Stimulated activated naive CD8-positive, alpha-beta T cell treated with anti-CD3 and anti-CD28 coated beads, Interleukin-15, amount 100 ng/mL, for 72 hours (primary cell): ENCODE measurements around the gene ARL6IP5.

Source experiments
- ATAC-seq: fragments of 150-1000 bp; cut with Tn5 transposase; 2 replicates; pipeline ENCODE4 v1.10.0; 2021; ENCODE audit warnings: mild to moderate bottlenecking, moderate library complexity
- DNase-seq, 2 donors: peaks; one replicate each; pipeline ENCODE4 v3.0.0; 2021 to 2022
- H3K27ac Mint-ChIP-seq, 2 donors: one replicate each; pipeline ENCODE4 v1.8.0; 2022; ENCODE audit warnings: mild to moderate bottlenecking in 2 of 2, mixed read lengths in 2 of 2, moderate library complexity in 2 of 2
- H3K27me3 Mint-ChIP-seq: one replicate; pipeline ENCODE4 v1.8.0; 2022; ENCODE audit warnings: mixed read lengths
- H3K4me1 Mint-ChIP-seq: one replicate; pipeline ENCODE4 v1.8.0; 2022; ENCODE audit warnings: mild to moderate bottlenecking, mixed read lengths
- H3K4me3 Mint-ChIP-seq, 2 donors: one replicate each; pipeline ENCODE4 v1.8.0; 2022; ENCODE audit warnings: mild to moderate bottlenecking in 2 of 2, mixed read lengths in 2 of 2, moderate library complexity in 1 of 2
- H3K9me3 Mint-ChIP-seq, 2 donors: one replicate each; pipeline ENCODE4 v1.8.0; 2022; ENCODE audit warnings: mixed read lengths in 2 of 2

ARL6IP5 gene

DNA sequence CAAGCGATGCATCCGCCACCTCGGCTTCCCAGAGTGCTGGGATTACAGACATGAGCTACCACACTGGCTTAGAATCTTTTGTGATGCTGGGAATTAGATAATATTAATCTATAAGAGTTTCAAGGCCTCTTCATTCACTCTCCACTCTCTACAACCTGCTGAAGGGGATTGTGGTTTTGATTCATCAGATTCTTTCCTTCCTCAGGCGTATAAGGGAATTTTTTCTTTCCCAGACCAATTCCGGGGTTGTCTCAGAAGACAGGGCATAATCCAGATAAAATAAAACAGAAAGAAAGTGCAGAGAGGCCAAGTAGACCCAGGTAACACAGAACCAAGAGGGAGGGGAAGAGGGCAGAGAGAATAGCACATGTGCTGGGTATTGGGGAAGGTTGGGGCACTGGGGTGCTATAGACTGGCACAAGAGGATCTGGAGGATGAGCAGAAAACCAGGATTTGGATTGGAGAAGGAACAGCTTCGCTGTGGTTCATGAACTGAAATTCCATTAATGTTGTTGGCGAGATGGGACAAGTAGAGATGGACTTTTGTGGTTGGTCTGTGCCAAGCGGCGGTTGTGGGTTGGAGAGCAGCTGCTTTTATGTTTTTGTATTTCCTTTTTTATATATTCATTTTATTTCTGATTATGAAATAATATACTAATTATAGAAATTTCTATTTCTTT, 12.8 kb downstream of the ARL6IP5 start:
- H3K4me3 Mint-ChIP-seq = peak overlapping the region in 1 of 2 donors; percentile 30
- peaks cover 72% of the 10 kb centered on the region for H3K4me1 Mint-ChIP-seq
- no peak for ATAC-seq
- no peak for DNase-seq
- peak overlapping the region; percentile 79 to 92 for H3K27ac Mint-ChIP-seq
- H3K27me3 Mint-ChIP-seq = no peaks in the 10 kb centered on the region
- H3K9me3 Mint-ChIP-seq = no peaks in the 10 kb centered on the region

DNA sequence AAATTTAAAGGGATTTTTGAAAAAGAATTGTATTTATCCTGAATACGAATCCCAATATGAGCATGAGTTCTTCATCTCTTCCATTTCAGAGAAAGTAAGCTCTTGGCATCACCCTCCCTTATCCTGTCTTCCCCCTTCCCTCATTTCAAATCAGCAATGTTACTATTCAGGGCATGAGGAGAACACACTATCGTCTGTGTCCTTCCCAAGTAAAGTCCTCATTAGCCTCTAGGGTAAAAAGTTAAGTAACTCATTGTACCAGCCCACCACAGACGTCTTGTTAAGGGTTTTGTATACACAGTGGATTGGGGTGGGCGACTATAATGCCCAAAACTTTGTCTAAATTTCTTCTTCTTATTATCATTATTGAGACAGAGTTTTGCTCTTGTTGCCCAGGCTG, 14.8 kb downstream of the ARL6IP5 start:
- ATAC-seq (no peak), DNase-seq (no peak)
- H3K4me3 Mint-ChIP-seq = no peak overlapping the region
- no peak overlapping the region for H3K27ac Mint-ChIP-seq
- peaks cover 64% of the 10 kb centered on the region for H3K4me1 Mint-ChIP-seq
- no peaks in the 10 kb centered on the region for H3K9me3 Mint-ChIP-seq
- H3K27me3 Mint-ChIP-seq = no peaks in the 10 kb centered on the region

DNA sequence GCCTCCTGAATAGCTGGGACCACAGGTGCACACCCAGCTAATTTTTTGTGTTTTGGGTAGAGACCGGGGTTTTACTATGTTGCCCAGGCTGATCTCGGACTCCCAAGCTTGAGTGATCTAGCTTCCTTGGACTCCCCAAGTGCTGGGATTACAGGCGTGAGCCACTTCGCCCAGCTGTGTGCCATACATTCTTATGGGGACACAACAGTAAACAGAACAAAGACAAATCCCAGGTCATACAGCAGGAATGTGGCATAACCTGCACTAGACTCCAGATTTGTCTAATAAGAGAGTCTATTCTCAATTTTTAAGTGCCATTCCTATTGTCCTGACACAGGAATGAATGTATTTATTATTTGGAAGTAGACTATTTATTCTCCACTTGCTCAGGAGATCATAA, 17.6 kb downstream of the ARL6IP5 start:
- Mint-ChIP-seq H3K27ac (no peak overlapping the region), H3K27me3 (no peaks in the 10 kb centered on the region), H3K4me1 (peaks cover 37% of the 10 kb centered on the region), H3K4me3 (no peak overlapping the region), H3K9me3 (no peaks in the 10 kb centered on the region)
- DNase-seq (no peak), ATAC-seq (no peak)

DNA sequence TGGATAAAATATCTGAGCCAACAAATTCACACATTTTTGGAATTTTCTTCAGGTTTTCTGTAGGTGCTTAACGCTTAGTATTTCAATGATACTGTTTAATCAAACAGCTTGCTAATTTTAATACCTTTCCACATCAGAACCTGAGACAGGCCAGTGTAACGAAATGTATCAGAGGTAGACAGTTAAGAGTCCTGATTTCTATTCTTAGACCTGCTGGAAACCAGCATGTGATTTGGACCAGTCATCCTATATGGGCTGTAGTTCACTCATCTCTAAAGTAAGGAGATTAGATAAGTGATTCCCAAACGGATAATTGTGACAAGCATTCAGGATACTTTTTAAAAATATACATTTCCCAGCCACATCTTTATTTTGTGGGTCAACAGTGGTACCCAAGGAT, 18.4 kb downstream of the ARL6IP5 start:
- H3K27ac Mint-ChIP-seq = no peak overlapping the region
- H3K4me3 Mint-ChIP-seq = no peak overlapping the region

DNA sequence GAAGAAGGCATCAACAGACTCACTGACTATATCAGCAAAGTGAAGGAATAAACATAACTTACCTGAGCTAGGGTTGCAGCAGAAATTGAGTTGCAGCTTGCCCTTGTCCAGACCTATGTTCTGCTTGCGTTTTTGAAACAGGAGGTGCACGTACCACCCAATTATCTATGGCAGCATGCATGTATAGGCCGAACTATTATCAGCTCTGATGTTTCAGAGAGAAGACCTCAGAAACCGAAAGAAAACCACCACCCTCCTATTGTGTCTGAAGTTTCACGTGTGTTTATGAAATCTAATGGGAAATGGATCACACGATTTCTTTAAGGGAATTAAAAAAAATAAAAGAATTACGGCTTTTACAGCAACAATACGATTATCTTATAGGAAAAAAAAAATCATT, 19.8 kb downstream of the ARL6IP5 start:
- ATAC-seq (no peak), DNase-seq (no peak)
- H3K4me1 Mint-ChIP-seq = peaks cover 36% of the 10 kb centered on the region
- H3K4me3 Mint-ChIP-seq = no peak overlapping the region
- H3K27me3 Mint-ChIP-seq = no peaks in the 10 kb centered on the region
- H3K27ac Mint-ChIP-seq = peak overlapping the region in 1 of 2 donors; percentile 53
- no peaks in the 10 kb centered on the region for H3K9me3 Mint-ChIP-seq

More for the DNA sequence above, 18.4 kb downstream of the ARL6IP5 start:
- no peaks in the 10 kb centered on the region for H3K9me3 Mint-ChIP-seq
- peaks cover 38% of the 10 kb centered on the region for H3K4me1 Mint-ChIP-seq
- ATAC-seq (no peak), DNase-seq (no peak)
- no peaks in the 10 kb centered on the region for H3K27me3 Mint-ChIP-seq

DNA sequence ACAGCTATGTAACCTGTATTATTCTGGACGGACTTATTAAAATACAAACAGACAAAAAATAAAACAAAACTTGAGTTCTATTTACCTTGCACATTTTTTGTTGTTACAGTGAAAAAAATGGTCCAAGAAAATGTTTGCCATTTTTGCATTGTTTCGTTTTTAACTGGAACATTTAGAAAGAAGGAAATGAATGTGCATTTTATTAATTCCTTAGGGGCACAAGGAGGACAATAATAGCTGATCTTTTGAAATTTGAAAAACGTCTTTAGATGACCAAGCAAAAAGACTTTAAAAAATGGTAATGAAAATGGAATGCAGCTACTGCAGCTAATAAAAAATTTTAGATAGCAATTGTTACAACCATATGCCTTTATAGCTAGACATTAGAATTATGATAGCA, 20.6 kb downstream of the ARL6IP5 start:
- DNase-seq (no peak), ATAC-seq (no peak)
- Mint-ChIP-seq H3K27ac (no peak overlapping the region), H3K9me3 (no peaks in the 10 kb centered on the region), H3K4me1 (peaks cover 29% of the 10 kb centered on the region), H3K27me3 (no peaks in the 10 kb centered on the region), H3K4me3 (no peak overlapping the region)

DNA sequence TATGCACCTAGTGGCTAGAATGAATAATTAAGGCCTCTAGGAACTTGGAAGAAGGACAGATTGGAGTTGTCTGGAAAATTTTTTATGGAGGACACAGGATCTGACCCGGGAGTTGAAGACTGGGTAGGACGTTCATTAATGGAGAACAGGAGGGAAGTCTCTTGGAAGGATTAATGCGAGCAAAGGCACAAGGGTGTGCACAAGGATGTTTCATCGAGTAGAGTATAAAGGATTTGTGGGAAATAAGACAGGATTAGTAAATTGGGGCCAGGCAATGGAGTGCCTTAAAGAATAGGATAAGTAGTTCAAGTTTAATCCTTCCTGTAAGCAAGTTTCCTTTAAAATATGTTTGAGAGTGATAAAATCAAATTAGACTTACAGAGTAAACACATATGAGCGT, 23.1 kb downstream of the ARL6IP5 start:
- no peak for DNase-seq
- ATAC-seq = no peak
- Mint-ChIP-seq H3K27ac (peak overlapping the region in 1 of 2 donors; percentile 8), H3K27me3 (no peaks in the 10 kb centered on the region), H3K4me1 (peaks cover 30% of the 10 kb centered on the region), H3K4me3 (no peak overlapping the region), H3K9me3 (no peaks in the 10 kb centered on the region)

DNA sequence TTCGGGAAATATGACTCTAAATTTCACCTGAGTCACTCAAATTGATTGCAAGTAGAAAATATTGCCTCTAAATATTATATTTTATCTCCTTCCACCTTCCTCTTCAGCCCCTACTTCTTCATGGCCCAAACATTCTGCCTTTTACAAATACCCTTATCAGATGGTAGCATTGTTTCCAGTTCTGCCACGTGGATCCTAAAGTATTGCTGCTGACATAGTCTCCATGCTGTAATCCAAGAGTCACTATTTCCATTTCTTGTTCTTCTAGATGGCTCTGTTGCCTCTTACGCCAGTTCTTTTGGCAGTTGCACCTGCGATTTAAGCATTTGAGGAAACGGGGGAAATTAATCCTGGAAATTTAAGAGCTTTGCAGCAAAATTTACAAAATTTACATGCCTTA, 24.1 kb downstream of the ARL6IP5 start:
- DNase-seq (no peak), ATAC-seq (no peak)
- Mint-ChIP-seq H3K9me3 (no peaks in the 10 kb centered on the region), H3K27ac (no peak overlapping the region), H3K27me3 (no peaks in the 10 kb centered on the region), H3K4me3 (no peak overlapping the region), H3K4me1 (peaks cover 35% of the 10 kb centered on the region)

DNA sequence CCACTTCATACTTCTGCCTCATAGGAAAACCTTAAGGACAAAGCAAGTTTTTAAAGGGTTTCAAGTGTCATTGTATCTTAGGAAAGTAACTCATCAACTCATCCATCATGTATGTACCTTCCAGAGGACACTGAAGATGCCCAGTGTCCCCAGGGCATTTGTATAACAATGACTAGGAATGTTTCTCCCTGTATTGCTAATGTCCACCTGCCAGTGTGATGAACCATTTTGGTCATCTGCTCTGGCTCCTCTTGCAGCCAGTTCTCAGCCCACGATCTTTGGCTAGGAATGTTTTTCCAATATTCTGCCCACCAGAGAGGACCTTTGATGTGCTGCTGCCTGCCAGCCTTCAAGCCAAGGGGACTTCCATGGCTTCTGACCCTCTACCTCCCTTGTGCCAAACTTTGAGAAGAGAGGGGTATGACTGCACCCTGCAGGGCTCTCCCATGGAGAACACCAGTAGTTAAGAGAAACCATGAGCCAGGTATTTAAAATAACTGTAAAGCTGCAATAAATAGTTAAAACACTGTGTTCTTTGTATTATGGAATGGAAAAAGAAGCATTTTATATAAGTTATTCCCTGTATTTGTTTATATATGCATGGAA, 26.3 kb downstream of the ARL6IP5 start:
- peak; percentile 65 for ATAC-seq
- no peak overlapping the region for H3K27ac Mint-ChIP-seq
- H3K27me3 Mint-ChIP-seq = no peaks in the 10 kb centered on the region
- H3K4me1 Mint-ChIP-seq = peaks cover 32% of the 10 kb centered on the region
- no peak for DNase-seq
- H3K4me3 Mint-ChIP-seq = no peak overlapping the region
- no peaks in the 10 kb centered on the region for H3K9me3 Mint-ChIP-seq

DNA sequence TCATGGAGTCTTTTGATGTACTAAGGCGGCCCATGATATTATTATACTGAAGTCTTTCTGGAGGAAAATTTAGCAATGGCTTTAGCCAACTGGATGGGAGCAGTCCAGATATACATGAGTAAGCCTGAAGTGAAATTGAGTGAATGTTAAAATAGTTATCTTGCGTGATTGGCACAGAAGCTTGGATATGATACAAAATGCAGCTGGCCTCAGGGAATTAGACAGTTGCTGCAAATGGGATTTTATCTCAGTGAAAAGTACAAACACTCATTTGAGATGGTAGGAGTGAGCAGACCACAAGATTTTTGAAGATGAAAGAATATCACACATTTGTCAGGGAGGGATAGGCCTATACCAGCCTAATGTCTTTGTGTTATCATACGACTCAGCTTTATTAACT, 28.8 kb downstream of the ARL6IP5 start:
- DNase-seq (no peak), ATAC-seq (no peak)
- H3K27me3 Mint-ChIP-seq = no peaks in the 10 kb centered on the region
- H3K4me3 Mint-ChIP-seq = no peak overlapping the region
- no peak overlapping the region for H3K27ac Mint-ChIP-seq
- peaks cover 25% of the 10 kb centered on the region for H3K4me1 Mint-ChIP-seq
- H3K9me3 Mint-ChIP-seq = no peaks in the 10 kb centered on the region

DNA sequence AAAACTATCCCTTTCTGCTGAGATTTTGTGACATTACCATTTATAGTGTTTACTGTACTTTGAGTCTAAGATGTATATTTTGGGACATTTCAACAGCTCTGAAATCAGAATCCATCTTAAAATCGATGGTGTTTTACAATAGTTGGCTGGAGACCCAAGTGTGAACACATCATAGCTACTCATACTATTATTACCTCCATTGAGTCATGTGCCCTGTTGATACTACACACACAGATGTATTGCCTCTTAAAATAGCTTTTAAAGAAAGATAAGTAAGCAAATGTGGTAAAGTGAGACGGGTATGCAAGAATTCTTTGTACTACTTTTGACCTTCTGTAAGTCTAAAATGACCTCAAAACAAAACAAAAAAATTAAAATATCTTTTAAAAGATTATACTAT, 31.0 kb downstream of the ARL6IP5 start:
- Mint-ChIP-seq H3K4me3 (no peak overlapping the region), H3K4me1 (peaks cover 25% of the 10 kb centered on the region), H3K27ac (no peak overlapping the region), H3K27me3 (no peaks in the 10 kb centered on the region), H3K9me3 (no peaks in the 10 kb centered on the region)
- DNase-seq (no peak), ATAC-seq (no peak)

DNA sequence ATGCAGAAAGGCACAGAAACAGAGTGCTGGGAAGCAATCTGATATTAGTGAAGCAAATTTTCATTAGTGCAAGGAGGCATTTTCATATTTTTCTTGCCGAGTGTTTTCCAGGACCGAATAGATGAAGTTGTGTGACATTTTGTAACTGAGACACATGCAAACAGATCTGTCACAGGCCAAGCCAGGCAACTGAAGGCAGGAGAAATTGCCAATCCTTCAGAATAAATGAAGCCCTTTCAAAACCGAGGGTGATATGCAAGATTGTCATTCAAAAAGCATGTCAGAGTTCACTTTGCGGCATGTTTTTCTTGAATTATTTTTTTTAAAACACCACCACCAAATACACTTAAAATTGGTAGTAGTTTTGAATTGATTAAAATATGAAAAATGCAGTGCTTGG, 31.4 kb downstream of the ARL6IP5 start:
- Mint-ChIP-seq H3K9me3 (no peaks in the 10 kb centered on the region), H3K4me3 (no peak overlapping the region), H3K27ac (no peak overlapping the region), H3K27me3 (no peaks in the 10 kb centered on the region), H3K4me1 (peaks cover 25% of the 10 kb centered on the region)
- ATAC-seq = no peak
- DNase-seq = no peak

DNA sequence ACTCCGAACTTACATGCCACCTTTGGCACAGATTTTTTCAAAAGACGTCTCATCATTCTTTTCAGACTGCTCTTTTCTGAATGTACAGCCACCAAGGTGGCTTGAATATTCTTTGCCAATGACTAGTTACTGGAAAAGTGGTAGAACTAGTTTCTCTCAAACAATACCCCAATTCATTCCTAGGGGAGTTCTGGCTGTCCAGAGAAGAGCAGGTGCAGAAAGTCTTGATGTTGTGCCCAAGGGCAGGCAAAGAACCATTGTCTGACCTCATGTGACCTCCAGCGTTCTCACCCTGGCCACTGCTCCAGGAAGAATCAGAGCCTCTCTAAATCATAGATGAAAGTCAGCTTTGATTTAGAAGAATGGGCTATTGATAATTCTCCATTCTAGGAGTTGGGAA, 32.2 kb downstream of the ARL6IP5 start:
- DNase-seq (no peak), ATAC-seq (no peak)
- Mint-ChIP-seq H3K27me3 (no peaks in the 10 kb centered on the region), H3K4me3 (no peak overlapping the region), H3K27ac (no peak overlapping the region), H3K4me1 (peaks cover 25% of the 10 kb centered on the region), H3K9me3 (no peaks in the 10 kb centered on the region)

DNA sequence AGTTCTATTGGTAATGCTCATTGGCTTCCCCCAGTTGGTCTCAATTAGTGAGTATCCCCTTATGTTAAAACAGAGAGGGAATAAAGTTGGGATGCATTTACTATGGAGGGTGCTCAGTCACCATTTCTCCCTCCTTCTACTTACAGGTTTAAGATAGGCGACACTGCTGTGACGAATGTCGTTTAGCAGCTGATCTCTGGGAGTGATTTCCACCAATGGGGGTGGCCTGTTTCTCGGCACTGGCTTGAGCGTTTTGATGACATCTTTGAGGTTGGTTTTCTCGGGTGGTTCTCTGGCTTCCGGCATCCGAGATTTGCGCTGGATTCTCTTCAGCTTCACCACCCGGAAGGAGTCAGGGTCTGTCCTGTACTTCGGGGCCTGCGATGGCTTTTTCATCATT, 33.8 kb downstream of the ARL6IP5 start:
- H3K27me3 Mint-ChIP-seq = no peaks in the 10 kb centered on the region

DNA sequence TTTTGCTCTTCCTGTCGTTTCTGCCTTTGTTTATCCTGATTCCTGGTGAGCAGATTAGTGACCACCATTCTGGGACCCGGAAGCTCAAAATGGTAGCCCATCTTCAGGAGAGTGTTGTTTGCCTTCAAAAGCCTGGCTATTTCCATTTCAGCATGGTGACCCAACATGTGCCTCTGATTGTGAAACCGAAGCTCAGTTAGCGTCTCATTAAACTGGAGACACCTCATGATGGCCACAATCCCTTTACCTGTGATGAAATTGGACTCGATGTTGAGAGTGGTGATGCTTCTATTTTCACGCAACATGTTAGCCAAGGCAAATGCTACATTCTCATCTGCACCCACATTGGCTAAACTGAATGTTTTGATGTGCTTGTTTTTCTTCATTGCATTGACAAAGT, 34.4 kb downstream of the ARL6IP5 start:
- no peak overlapping the region for H3K27ac Mint-ChIP-seq
- H3K4me1 Mint-ChIP-seq = peaks cover 7% of the 10 kb centered on the region
- H3K27me3 Mint-ChIP-seq = no peaks in the 10 kb centered on the region
- no peaks in the 10 kb centered on the region for H3K9me3 Mint-ChIP-seq
- ATAC-seq = no peak
- no peak overlapping the region for H3K4me3 Mint-ChIP-seq
- DNase-seq = no peak

More for the DNA sequence above, 33.8 kb downstream of the ARL6IP5 start:
- Mint-ChIP-seq H3K4me1 (peaks cover 13% of the 10 kb centered on the region), H3K27ac (no peak overlapping the region), H3K4me3 (no peak overlapping the region), H3K9me3 (no peaks in the 10 kb centered on the region)
- ATAC-seq = no peak
- DNase-seq = no peak

DNA sequence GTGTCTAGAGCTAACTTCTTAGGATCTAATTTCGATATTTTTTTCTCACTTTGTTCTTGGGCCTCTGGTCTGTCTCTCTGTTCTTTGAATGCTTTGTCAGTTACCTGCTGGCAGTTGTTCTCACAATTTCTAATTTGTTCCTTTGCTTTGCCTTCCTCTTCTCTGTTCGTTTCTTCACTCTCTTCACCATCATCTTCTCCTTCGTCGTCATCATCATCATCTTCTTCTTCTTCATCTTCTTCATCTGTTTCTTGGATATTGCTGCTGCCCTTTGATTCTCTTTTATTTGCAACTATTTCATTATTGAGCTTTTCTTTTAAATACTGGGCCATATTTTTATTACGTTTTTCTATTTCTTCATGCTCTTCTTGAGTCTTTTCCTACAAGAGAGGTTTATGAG, 34.9 kb downstream of the ARL6IP5 start:
- no peak for DNase-seq

More for the DNA sequence above, 34.9 kb downstream of the ARL6IP5 start:
- no peak overlapping the region for H3K27ac Mint-ChIP-seq
- no peaks in the 10 kb centered on the region for H3K27me3 Mint-ChIP-seq
- no peak overlapping the region for H3K4me3 Mint-ChIP-seq
- H3K4me1 Mint-ChIP-seq = peaks cover 5% of the 10 kb centered on the region
- H3K9me3 Mint-ChIP-seq = no peaks in the 10 kb centered on the region
- ATAC-seq = no peak
